ENCODE measurements around the gene MID1. TPM values are rescaled to one million over a fixed set of nuclear protein-coding genes. Genes with fewer than 3 reads are reported as not detected.

The MID1 gene
- total RNA-seq, 1 donor from 2014 or later: 0.34 TPM

- no peak for DNase-seq (ENCODE audit: low spot score)
- no peaks in the 10 kb centered on the region for H3K4me1 Mint-ChIP-seq (ENCODE audit: low read depth)
- no peaks in the 10 kb centered on the region for H3K27me3 Mint-ChIP-seq (ENCODE audit: low read depth)
- H3K27ac Mint-ChIP-seq: no peak overlapping the region
- peaks cover 9% of the 10 kb centered on the region for H3K9me3 Mint-ChIP-seq
- H3K4me3 Mint-ChIP-seq (ENCODE audit: low read depth): no peak overlapping the region
- intact Hi-C loops (cut with micrococcal nuclease): no loop called here
- no peaks in the 10 kb centered on the region for H3K36me3 Mint-ChIP-seq (ENCODE audit: low read depth)
Observed at GRCh38 chrX:10582215-10582733, 38.1 kb downstream of the MID1 start.

- H3K36me3 Mint-ChIP-seq (ENCODE audit: low read depth): no peaks in the 10 kb centered on the region
- no peak overlapping the region for H3K4me3 Mint-ChIP-seq (ENCODE audit: low read depth)
- H3K4me1 Mint-ChIP-seq (ENCODE audit: low read depth): no peaks in the 10 kb centered on the region
- intact Hi-C loops (cut with micrococcal nuclease): no loop called here
- H3K27me3 Mint-ChIP-seq (ENCODE audit: low read depth): no peaks in the 10 kb centered on the region
- H3K9me3 Mint-ChIP-seq: peaks cover 4% of the 10 kb centered on the region
- no peak overlapping the region for H3K27ac Mint-ChIP-seq
- no peak for DNase-seq (ENCODE audit: low spot score)
Observed at GRCh38 chrX:10579112-10580011, 41.0 kb downstream of the MID1 start.

DNA sequence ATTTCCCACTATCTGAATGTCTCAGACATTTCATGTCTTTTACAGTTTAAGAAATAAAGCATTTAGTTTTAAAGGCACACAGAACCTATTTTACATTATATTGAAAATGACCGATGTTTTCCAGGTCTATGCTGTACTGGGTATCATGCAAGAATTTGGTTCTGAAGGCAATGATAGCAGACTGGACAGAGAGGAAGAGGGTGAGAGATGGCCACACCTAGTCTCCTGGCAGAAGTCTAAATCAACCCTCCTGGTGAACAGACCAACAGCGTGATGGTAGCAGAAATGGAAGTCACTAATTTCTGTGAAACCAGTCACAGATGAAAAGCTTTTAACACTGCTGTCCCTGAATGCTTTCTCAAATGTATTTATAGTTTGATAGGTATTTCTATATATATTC lies 41.9 kb downstream of the MID1 start:
- intact Hi-C loops (cut with micrococcal nuclease): no loop called here
- H3K4me3 Mint-ChIP-seq (ENCODE audit: low read depth): no peak overlapping the region
- H3K9me3 Mint-ChIP-seq: no peaks in the 10 kb centered on the region
- DNase-seq (ENCODE audit: low spot score): no peak
- no peak overlapping the region for H3K27ac Mint-ChIP-seq
- no peaks in the 10 kb centered on the region for H3K36me3 Mint-ChIP-seq (ENCODE audit: low read depth)
- no peaks in the 10 kb centered on the region for H3K27me3 Mint-ChIP-seq (ENCODE audit: low read depth)
- no peaks in the 10 kb centered on the region for H3K4me1 Mint-ChIP-seq (ENCODE audit: low read depth)

DNA sequence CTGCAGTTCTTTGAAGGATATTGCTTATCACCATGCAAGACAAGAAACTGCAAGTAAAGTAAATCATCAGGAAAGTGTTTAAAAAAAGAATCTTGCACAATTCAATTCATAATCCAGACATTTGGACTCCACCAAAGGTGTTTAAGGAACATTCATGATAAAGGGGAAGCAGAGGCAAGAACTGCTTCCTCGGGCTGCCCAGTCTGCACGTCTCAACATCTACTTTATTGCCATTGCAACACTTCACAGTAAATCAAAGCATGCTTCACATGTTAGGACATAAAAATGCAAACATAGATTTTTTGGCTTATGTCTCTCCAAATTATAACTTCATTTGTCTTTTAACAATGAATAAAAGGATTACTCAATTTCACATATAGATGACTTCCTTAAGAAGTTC lies 42.5 kb downstream of the MID1 start:
- intact Hi-C loops (cut with micrococcal nuclease): no loop called here
- Mint-ChIP-seq H3K9me3 (no peaks in the 10 kb centered on the region), H3K36me3 (ENCODE audit: low read depth) (no peaks in the 10 kb centered on the region), H3K4me3 (ENCODE audit: low read depth) (no peak overlapping the region), H3K27ac (no peak overlapping the region), H3K4me1 (ENCODE audit: low read depth) (no peaks in the 10 kb centered on the region), H3K27me3 (ENCODE audit: low read depth) (no peaks in the 10 kb centered on the region)
- DNase-seq (ENCODE audit: low spot score): no peak

GRCh38 chrX:10576777-10577447 lies 43.5 kb downstream of the MID1 start:
- no peaks in the 10 kb centered on the region for H3K27me3 Mint-ChIP-seq (ENCODE audit: low read depth)
- H3K4me3 Mint-ChIP-seq (ENCODE audit: low read depth): no peak overlapping the region
- intact Hi-C loops (cut with micrococcal nuclease): no loop called here
- H3K36me3 Mint-ChIP-seq (ENCODE audit: low read depth): no peaks in the 10 kb centered on the region
- no peak overlapping the region for H3K27ac Mint-ChIP-seq
- no peaks in the 10 kb centered on the region for H3K9me3 Mint-ChIP-seq
- no peak for DNase-seq (ENCODE audit: low spot score)
- H3K4me1 Mint-ChIP-seq (ENCODE audit: low read depth): no peaks in the 10 kb centered on the region

GRCh38 chrX:10576186-10576585 lies 44.2 kb downstream of the MID1 start:
- H3K4me3 Mint-ChIP-seq (ENCODE audit: low read depth): no peak overlapping the region
- no peaks in the 10 kb centered on the region for H3K4me1 Mint-ChIP-seq (ENCODE audit: low read depth)
- intact Hi-C loops (cut with micrococcal nuclease): no loop called here
- no peaks in the 10 kb centered on the region for H3K36me3 Mint-ChIP-seq (ENCODE audit: low read depth)
- DNase-seq (ENCODE audit: low spot score): no peak
- H3K27me3 Mint-ChIP-seq (ENCODE audit: low read depth): no peaks in the 10 kb centered on the region
- H3K27ac Mint-ChIP-seq: no peak overlapping the region
- H3K9me3 Mint-ChIP-seq: no peaks in the 10 kb centered on the region

DNA sequence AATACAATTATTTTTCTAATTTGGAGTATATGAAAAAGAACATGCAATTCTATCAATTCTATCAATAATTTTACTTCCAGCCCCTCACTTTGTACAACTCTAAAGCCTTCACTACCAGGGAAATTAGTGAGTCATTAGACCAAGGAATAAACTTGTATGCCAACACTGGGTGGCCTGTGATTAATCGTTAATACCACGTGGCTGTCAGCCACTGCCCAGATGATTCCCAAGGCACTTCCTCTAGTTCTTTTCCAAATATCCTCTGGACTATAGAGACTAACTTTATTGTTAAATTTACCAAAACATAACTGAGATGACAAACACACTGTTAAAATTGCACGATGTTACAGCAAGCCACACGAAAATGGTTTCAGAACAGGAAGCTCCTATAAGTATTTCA lies 45.7 kb downstream of the MID1 start:
- Mint-ChIP-seq H3K4me3 (ENCODE audit: low read depth) (no peak overlapping the region), H3K9me3 (no peaks in the 10 kb centered on the region), H3K27me3 (ENCODE audit: low read depth) (no peaks in the 10 kb centered on the region), H3K4me1 (ENCODE audit: low read depth) (no peaks in the 10 kb centered on the region), H3K36me3 (ENCODE audit: low read depth) (no peaks in the 10 kb centered on the region), H3K27ac (no peak overlapping the region)
- DNase-seq (ENCODE audit: low spot score): no peak
- intact Hi-C loops (cut with micrococcal nuclease): no loop called here

DNA sequence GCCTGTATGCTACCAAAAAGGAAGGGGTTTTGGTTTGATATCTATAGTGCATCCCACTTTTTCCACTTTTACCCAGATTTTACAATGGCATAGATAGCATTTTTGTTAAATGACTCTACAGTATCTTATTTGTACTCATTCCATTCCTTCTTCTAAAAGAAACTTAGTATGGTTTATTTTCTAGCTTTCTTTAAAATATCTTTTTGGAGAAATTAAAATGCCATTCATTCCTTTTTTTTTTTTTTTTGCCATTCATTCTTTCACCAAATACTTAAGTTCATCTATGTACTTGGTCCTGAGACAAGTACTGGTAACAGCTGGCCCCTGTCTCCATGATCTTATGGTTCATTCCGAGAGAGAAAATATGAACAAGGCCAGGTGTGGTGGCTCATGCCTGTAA lies 49.1 kb downstream of the MID1 start:
- intact Hi-C loops (cut with micrococcal nuclease): no loop called here
- no peaks in the 10 kb centered on the region for H3K36me3 Mint-ChIP-seq (ENCODE audit: low read depth)

GRCh38 chrX:10570601-10571000 lies 49.8 kb downstream of the MID1 start:
- no peaks in the 10 kb centered on the region for H3K27me3 Mint-ChIP-seq (ENCODE audit: low read depth)
- no peaks in the 10 kb centered on the region for H3K9me3 Mint-ChIP-seq
- no peak overlapping the region for H3K4me3 Mint-ChIP-seq (ENCODE audit: low read depth)
- intact Hi-C loops (cut with micrococcal nuclease): no loop called here
- no peaks in the 10 kb centered on the region for H3K36me3 Mint-ChIP-seq (ENCODE audit: low read depth)
- DNase-seq (ENCODE audit: low spot score): no peak
- no peak overlapping the region for H3K27ac Mint-ChIP-seq
- no peaks in the 10 kb centered on the region for H3K4me1 Mint-ChIP-seq (ENCODE audit: low read depth)

More for the DNA sequence above, 49.1 kb downstream of the MID1 start:
- H3K4me3 Mint-ChIP-seq (ENCODE audit: low read depth): no peak overlapping the region
- H3K27me3 Mint-ChIP-seq (ENCODE audit: low read depth): no peaks in the 10 kb centered on the region
- H3K9me3 Mint-ChIP-seq: no peaks in the 10 kb centered on the region
- no peak for DNase-seq (ENCODE audit: low spot score)
- no peak overlapping the region for H3K27ac Mint-ChIP-seq
- no peaks in the 10 kb centered on the region for H3K4me1 Mint-ChIP-seq (ENCODE audit: low read depth)

DNA sequence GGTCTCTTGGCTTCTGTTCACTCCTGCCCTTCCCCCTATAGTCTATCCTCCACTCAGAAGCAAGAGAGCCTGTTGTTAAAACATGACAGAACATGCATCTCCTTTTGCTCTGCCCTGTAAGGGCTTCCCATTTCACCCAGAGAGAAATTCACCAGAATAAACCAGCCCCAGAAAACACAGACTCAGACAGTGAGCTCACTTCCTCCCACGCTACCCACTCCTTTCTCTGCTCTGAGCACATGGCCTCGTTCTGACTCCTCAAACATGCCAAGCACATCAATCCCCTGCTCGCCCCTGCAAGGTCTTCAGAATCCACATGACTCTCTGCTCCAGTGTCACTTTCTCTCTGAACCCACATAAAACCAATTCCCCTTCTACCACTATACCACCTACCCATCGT lies 50.4 kb downstream of the MID1 start:
- H3K27me3 Mint-ChIP-seq (ENCODE audit: low read depth): no peaks in the 10 kb centered on the region
- no peak for DNase-seq (ENCODE audit: low spot score)
- no peak overlapping the region for H3K4me3 Mint-ChIP-seq (ENCODE audit: low read depth)
- intact Hi-C loops (cut with micrococcal nuclease): no loop called here
- H3K4me1 Mint-ChIP-seq (ENCODE audit: low read depth): no peaks in the 10 kb centered on the region
- no peaks in the 10 kb centered on the region for H3K36me3 Mint-ChIP-seq (ENCODE audit: low read depth)
- H3K9me3 Mint-ChIP-seq: no peaks in the 10 kb centered on the region
- no peak overlapping the region for H3K27ac Mint-ChIP-seq

GRCh38 chrX:10568428-10568827 lies 52.0 kb downstream of the MID1 start:
- Mint-ChIP-seq H3K27me3 (ENCODE audit: low read depth) (no peaks in the 10 kb centered on the region), H3K27ac (no peak overlapping the region), H3K4me1 (ENCODE audit: low read depth) (no peaks in the 10 kb centered on the region), H3K4me3 (ENCODE audit: low read depth) (no peak overlapping the region), H3K36me3 (ENCODE audit: low read depth) (no peaks in the 10 kb centered on the region), H3K9me3 (no peaks in the 10 kb centered on the region)
- DNase-seq (ENCODE audit: low spot score): no peak
- intact Hi-C loops (cut with micrococcal nuclease): no loop called here

- Mint-ChIP-seq H3K27ac (no peak overlapping the region), H3K27me3 (ENCODE audit: low read depth) (no peaks in the 10 kb centered on the region), H3K4me1 (ENCODE audit: low read depth) (no peaks in the 10 kb centered on the region), H3K4me3 (ENCODE audit: low read depth) (no peak overlapping the region), H3K9me3 (no peaks in the 10 kb centered on the region), H3K36me3 (ENCODE audit: low read depth) (no peaks in the 10 kb centered on the region)
- no peak for DNase-seq (ENCODE audit: low spot score)
- intact Hi-C loops (cut with micrococcal nuclease): no loop called here
Observed at GRCh38 chrX:10567136-10567535, 53.2 kb downstream of the MID1 start.

DNA sequence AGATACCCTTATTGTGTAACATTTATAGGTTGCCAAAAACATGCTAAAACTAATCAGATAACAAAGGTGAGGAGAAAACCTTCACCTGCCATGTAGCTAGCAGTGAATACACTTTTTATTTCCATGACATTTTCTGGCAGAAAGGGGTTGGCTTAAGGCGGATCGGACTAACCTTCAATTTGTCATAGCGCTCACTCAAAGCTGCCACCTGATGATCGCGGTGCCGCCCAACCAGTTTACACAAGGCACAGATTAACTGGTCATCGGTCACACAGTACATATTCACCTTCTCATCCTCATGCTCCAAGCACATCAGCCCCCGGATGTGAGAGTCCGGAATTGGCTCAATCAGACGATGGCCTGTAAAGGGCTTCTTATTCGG lies 53.7 kb downstream of the MID1 start:
- Mint-ChIP-seq H3K4me3 (ENCODE audit: low read depth) (no peak overlapping the region), H3K9me3 (no peaks in the 10 kb centered on the region), H3K4me1 (ENCODE audit: low read depth) (no peaks in the 10 kb centered on the region), H3K36me3 (ENCODE audit: low read depth) (no peaks in the 10 kb centered on the region), H3K27me3 (ENCODE audit: low read depth) (no peaks in the 10 kb centered on the region), H3K27ac (no peak overlapping the region)
- DNase-seq (ENCODE audit: low spot score): no peak
- intact Hi-C loops (cut with micrococcal nuclease): no loop called here
